ENCODE measurements around the gene IL19.

DNA sequence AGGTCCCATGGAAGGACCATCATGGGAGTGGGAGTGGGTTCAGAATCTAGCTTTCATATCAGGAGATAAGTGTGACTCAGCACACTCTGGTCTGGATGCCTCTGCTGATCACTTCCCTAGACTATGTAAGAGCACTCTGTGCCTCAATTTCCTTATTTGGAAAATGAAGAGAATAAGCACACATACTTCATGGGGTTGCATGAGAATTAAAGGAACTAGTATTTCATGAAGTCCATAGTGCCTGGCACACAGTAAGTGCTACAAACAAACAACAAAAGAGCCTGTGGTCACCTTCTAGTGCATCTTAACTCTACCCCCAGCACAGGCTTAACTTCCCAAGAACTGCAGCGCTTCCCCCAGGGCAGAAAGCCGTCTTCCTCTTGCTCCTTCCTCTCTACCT is 85.3 kb downstream of the IL19 start:
- TF ChIP-seq, protein P1, sequence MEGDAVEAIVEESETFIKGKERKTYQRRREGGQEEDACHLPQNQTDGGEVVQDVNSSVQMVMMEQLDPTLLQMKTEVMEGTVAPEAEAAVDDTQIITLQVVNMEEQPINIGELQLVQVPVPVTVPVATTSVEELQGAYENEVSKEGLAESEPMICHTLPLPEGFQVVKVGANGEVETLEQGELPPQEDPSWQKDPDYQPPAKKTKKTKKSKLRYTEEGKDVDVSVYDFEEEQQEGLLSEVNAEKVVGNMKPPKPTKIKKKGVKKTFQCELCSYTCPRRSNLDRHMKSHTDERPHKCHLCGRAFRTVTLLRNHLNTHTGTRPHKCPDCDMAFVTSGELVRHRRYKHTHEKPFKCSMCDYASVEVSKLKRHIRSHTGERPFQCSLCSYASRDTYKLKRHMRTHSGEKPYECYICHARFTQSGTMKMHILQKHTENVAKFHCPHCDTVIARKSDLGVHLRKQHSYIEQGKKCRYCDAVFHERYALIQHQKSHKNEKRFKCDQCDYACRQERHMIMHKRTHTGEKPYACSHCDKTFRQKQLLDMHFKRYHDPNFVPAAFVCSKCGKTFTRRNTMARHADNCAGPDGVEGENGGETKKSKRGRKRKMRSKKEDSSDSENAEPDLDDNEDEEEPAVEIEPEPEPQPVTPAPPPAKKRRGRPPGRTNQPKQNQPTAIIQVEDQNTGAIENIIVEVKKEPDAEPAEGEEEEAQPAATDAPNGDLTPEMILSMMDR (IDR thresholded peaks at IDR 0.05), result no peak
- TF ChIP-seq POLR2A (IDR thresholded peaks at IDR 0.05), result no peak
